K562 (cell line): ENCODE measurements around the gene RITA1. TPM values are rescaled to one million over a fixed set of nuclear protein-coding genes. Genes with fewer than 3 reads are reported as not detected.

ENCODE experiments used
- ARID3B ChIP-seq: fragments of 250-450 bp; sonication (Bioruptor Pico); IDR thresholded peaks from 2 replicates; pipeline ENCODE4 v1.4.0; 2020; ENCODE audit warnings: borderline replicate concordance
- BDP1 ChIP-seq: IDR thresholded peaks from 3 replicates; pipeline ENCODE4 v1.6.1; 2011; ENCODE audit not compliant: insufficient read length, insufficient read depth
- BRD4 ChIP-seq: fragments of 200-600 bp; sonication (generic); IDR thresholded peaks from 2 replicates; pipeline ENCODE4 v1.6.1; 2017; ENCODE audit warnings: inconsistent platforms
- CHCHD3 ChIP-seq: fragments of 250-450 bp; sonication (Bioruptor Pico); IDR thresholded peaks from 2 replicates; pipeline ENCODE4 v2.1.2; 2022; ENCODE audit warnings: mild to moderate bottlenecking
- CTCFL ChIP-seq: IDR thresholded peaks from 2 replicates; pipeline ENCODE4 v1.6.1; 2011; ENCODE audit warnings: borderline replicate concordance, low read depth, mild to moderate bottlenecking, moderate library complexity, low read length; ENCODE audit not compliant: insufficient read depth, poor library complexity, severe bottlenecking
- EGR1 ChIP-seq: fragments of 450-650 bp; conservative IDR thresholded peaks from 2 replicates; pipeline ENCODE4 v1.6.1; 2017; ENCODE audit warnings: mild to moderate bottlenecking
- HDAC2 ChIP-seq: fragments of 450-650 bp; IDR thresholded peaks from 2 replicates; pipeline ENCODE4 v1.6.1; 2016; ENCODE audit warnings: mild to moderate bottlenecking
- ILK ChIP-seq: fragments of 450-650 bp; IDR thresholded peaks from 2 replicates; pipeline ENCODE4 v1.6.1; 2016; ENCODE audit warnings: missing genetic modification characterization, low read depth, mild to moderate bottlenecking, missing compliant biosample characterization, moderate library complexity, borderline replicate concordance
- KLF10 ChIP-seq: fragments of 250-450 bp; sonication (Bioruptor Pico); IDR thresholded peaks from 2 replicates; pipeline ENCODE4 v1.6.1; 2021; ENCODE audit warnings: matching md5 sums
- L3MBTL2 ChIP-seq: fragments of 450-650 bp; IDR thresholded peaks from 2 replicates; pipeline ENCODE4 v1.6.1; 2016; ENCODE audit warnings: mild to moderate bottlenecking, moderate library complexity
- MEIS2 ChIP-seq: fragments of 450-650 bp; IDR thresholded peaks from 2 replicates; pipeline ENCODE4 v1.6.1; 2014; ENCODE audit warnings: mild to moderate bottlenecking; ENCODE audit not compliant: partially characterized antibody
- NFIX ChIP-seq: fragments of 250-450 bp; sonication (Bioruptor Pico); IDR thresholded peaks from 2 replicates; pipeline ENCODE4 v1.4.0; 2020; ENCODE audit warnings: low read depth, mild to moderate bottlenecking, moderate library complexity
- NR3C1 ChIP-seq: sonication (generic); formaldehyde crosslinking; IDR thresholded peaks from 2 replicates; pipeline ENCODE4 v1.8.1; 2022; ENCODE audit warnings: missing genetic modification reagents
- PCBP2 ChIP-seq: fragments of 200-400 bp; formaldehyde crosslinking; IDR thresholded peaks from 2 replicates; pipeline ENCODE4 v1.6.1; 2018; ENCODE audit warnings: low read length, low read depth, mild to moderate bottlenecking, moderate library complexity; ENCODE audit not compliant: poor library complexity, severe bottlenecking
- PHF8 ChIP-seq: fragments of 200-600 bp; sonication (generic); IDR thresholded peaks from 2 replicates; pipeline ENCODE4 v1.6.1; 2012; ENCODE audit warnings: mixed run types, mild to moderate bottlenecking, inconsistent platforms, low read length, moderate library complexity, borderline replicate concordance
- RAD51 ChIP-seq: fragments of 450-650 bp; IDR thresholded peaks from 2 replicates; pipeline ENCODE4 v1.7.1; 2016; ENCODE audit warnings: low read depth, mild to moderate bottlenecking, borderline replicate concordance
- SREBF2 ChIP-seq: sonication (generic); formaldehyde crosslinking; IDR thresholded peaks from 2 replicates; pipeline ENCODE4 v1.4.0; 2020; ENCODE audit warnings: mild to moderate bottlenecking, missing genetic modification reagents
- TOE1 ChIP-seq, 2 experiments: fragments of 450-650 bp in 1 of 2; sonication (generic) in 1 of 2; formaldehyde crosslinking in 1 of 2; IDR thresholded peaks; 2 replicates each; pipeline versions ENCODE4 v1.7.1 to v1.8.0; 2016 to 2022; ENCODE audit warnings: borderline replicate concordance in 2 of 2, mild to moderate bottlenecking in 2 of 2, antibody characterized with exemption in 1 of 2, inconsistent platforms in 1 of 2, low read depth in 1 of 2, missing genetic modification reagents in 1 of 2, moderate library complexity in 1 of 2
- TRIM24 ChIP-seq, 2 experiments: fragments of 450-650 bp; IDR thresholded peaks; 2 replicates each; pipeline ENCODE4 v1.6.1; 2016
- U2AF2 ChIP-seq: fragments of 200-400 bp; formaldehyde crosslinking; optimal IDR thresholded peaks from 2 replicates; pipeline ENCODE3; 2017; ENCODE audit warnings: low read depth, mild to moderate bottlenecking, low read length
- ZNF395 ChIP-seq: fragments of 200-800 bp; sonication (Bioruptor generic); IDR thresholded peaks from 2 replicates; pipeline ENCODE4 v1.6.1; 2017; ENCODE audit warnings: missing genetic modification characterization, missing compliant biosample characterization
- ZNF740 ChIP-seq, 3 experiments: fragments of 200-800 bp in 1 of 3; sonication (Bioruptor generic) in 1 of 3; sonication (generic) in 1 of 3; formaldehyde crosslinking in 1 of 3; IDR thresholded peaks; 2 replicates each; pipeline versions ENCODE4 v1.6.1 to v1.8.0; 2016 to 2022; ENCODE audit warnings: mild to moderate bottlenecking in 2 of 3, missing compliant biosample characterization in 2 of 3, missing genetic modification characterization in 2 of 3, missing genetic modification reagents in 1 of 3
- polyA plus RNA-seq, 8 experiments: library from polyadenylated mRNA; depleted of rRNA in 4 of 8; stranded (reverse) in 5 of 8; unstranded in 3 of 8; fragments of >200 nt; fragmentation: Nextera tagmentation in 2 of 8; fragmentation: Illumina TruSeq in 1 of 8; extraction: Ambion mirVana in 2 of 8; extraction: Trizol in 1 of 8; gene quantifications; 2 replicates each; pipeline versions ENCODE4 v1.2.1 to v1.2.3, GENCODE V29; 2011 to 2014; ENCODE audit warnings: inconsistent platforms in 1 of 8, missing spikeins in 1 of 8
- total RNA-seq, 7 experiments: library from RNA; depleted of rRNA in 6 of 7; stranded (reverse); fragments of >200 nt in 6 of 7; fragmentation: Illumina TruSeq in 2 of 7; extraction: Trizol in 2 of 7; gene quantifications; 2 replicates each; pipeline versions ENCODE4 v1.2.1 to v1.2.3, GENCODE V29; 2011 to 2021; ENCODE audit warnings: low replicate concordance in 1 of 7

The RITA1 gene
- total and polyA plus RNA-seq, 9 of the 15 experiments (the other 6 are each of a cell fraction or from before 2014, with no cell fraction given): 2.8 to 40.4 (median 18.0) TPM

GRCh38 chr12:113238309-113238708 is 52.8 kb downstream of the RITA1 start (continued):
- TF ChIP-seq ARID3B (no peak), ZNF395 (no peak), ZNF740 (CRISPR knock-in tag; IDR thresholded peaks at IDR 0.05) (no peak), ZNF740 (tag; IDR thresholded peaks at IDR 0.05) (no peak), L3MBTL2 (peak; percentile 70), KLF10 (CRISPR knock-in tag) (no peak), MEIS2 (peak; percentile 73), CTCFL (no peak), ILK (tag) (no peak), NR3C1 (CRISPR knock-in tag) (no peak), EGR1 (peak; percentile 36), BDP1 (no peak), CHCHD3 (no peak), HDAC2 (peak; percentile 59; the same call in 1 of the 2 replicates), PHF8 (no peak), SREBF2 (no peak), BRD4 (no peak), PCBP2 (no peak), RAD51 (peak; percentile 16; the same call in 1 of the 2 replicates), NFIX (CRISPR knock-in tag) (no peak), U2AF2 (no peak), TRIM24 (IDR thresholded peaks at IDR 0.05) (0 out of 4 replicates have a peak, but pooled peaks of 1 of the 2 experiments have one; percentile 41), TOE1 (IDR thresholded peaks at IDR 0.05; ENCODE audit: borderline replicate concordance) (no peak), TOE1 (CRISPR knock-in tag; IDR thresholded peaks at IDR 0.05; ENCODE audit: borderline replicate concordance, low read depth) (no peak)
